GM19372 (cell line): ENCODE measurements around the gene CEP290.
A peak's percentile ranks its signal among the peaks of the same experiment; 100 is the strongest.

Experiments used
- ATAC-seq: cut with Tn5 transposase; IDR thresholded peaks from one replicate; pipeline ENCODE4 v1.9.1; 2021; ENCODE audit warnings: mild to moderate bottlenecking, low read depth, moderate library complexity; ENCODE audit not compliant: unreplicated experiment

CEP290 gene, protein sequence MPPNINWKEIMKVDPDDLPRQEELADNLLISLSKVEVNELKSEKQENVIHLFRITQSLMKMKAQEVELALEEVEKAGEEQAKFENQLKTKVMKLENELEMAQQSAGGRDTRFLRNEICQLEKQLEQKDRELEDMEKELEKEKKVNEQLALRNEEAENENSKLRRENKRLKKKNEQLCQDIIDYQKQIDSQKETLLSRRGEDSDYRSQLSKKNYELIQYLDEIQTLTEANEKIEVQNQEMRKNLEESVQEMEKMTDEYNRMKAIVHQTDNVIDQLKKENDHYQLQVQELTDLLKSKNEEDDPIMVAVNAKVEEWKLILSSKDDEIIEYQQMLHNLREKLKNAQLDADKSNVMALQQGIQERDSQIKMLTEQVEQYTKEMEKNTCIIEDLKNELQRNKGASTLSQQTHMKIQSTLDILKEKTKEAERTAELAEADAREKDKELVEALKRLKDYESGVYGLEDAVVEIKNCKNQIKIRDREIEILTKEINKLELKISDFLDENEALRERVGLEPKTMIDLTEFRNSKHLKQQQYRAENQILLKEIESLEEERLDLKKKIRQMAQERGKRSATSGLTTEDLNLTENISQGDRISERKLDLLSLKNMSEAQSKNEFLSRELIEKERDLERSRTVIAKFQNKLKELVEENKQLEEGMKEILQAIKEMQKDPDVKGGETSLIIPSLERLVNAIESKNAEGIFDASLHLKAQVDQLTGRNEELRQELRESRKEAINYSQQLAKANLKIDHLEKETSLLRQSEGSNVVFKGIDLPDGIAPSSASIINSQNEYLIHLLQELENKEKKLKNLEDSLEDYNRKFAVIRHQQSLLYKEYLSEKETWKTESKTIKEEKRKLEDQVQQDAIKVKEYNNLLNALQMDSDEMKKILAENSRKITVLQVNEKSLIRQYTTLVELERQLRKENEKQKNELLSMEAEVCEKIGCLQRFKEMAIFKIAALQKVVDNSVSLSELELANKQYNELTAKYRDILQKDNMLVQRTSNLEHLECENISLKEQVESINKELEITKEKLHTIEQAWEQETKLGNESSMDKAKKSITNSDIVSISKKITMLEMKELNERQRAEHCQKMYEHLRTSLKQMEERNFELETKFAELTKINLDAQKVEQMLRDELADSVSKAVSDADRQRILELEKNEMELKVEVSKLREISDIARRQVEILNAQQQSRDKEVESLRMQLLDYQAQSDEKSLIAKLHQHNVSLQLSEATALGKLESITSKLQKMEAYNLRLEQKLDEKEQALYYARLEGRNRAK (N-terminal part only)

DNA sequence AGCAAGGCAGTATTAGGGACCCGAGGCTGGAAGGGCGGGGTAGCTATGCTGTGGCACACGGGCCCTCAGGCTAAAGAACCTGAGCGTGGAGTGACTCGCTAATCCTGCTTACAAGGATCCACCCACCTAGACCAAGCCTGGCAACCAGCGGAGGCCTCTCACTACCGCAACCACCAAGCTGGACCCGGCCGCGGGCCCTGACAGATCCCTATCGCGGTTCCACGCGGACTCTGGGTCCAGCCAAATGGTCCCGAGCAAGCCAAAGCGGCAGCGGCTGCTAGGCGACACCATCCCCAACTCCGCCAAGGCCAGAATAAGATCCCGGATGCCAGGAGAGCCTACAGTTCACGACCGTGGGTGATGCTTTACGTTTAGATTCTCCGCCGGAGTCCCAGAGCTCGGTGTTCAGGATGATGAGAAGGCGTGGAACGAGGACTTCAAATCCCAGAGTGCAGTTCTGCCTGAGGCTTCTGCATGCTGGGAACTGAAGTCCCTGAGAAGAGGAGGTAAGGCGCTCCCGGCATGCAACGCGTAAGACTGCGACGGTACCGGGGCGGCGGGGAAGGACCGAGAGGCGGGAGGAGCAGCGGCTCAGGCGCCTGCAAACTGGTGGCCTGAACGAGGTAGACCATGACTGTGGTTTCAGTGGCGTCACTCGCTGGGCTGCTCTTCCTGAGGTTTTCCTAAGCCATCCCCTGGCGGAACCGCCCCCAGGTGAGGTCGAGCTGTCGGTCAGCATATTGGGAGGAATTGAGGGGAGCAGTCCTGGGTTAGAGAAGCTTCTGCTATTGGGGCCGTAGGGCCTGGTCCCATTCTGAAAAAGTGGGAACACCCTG is at the start of gene CEP290, which contains the start of gene TMTC3:
TSS of gene CEP290 (minus strand) at position 315 of the 836 bp plus-strand sequence. CDS start 781 bp downstream, outside the sequence.
TSS of gene TMTC3 (plus strand) at position 534 of the 836 bp plus-strand sequence. CDS start 6,009 bp downstream, outside the sequence.
- ATAC-seq = peak; percentile 93

DNA sequence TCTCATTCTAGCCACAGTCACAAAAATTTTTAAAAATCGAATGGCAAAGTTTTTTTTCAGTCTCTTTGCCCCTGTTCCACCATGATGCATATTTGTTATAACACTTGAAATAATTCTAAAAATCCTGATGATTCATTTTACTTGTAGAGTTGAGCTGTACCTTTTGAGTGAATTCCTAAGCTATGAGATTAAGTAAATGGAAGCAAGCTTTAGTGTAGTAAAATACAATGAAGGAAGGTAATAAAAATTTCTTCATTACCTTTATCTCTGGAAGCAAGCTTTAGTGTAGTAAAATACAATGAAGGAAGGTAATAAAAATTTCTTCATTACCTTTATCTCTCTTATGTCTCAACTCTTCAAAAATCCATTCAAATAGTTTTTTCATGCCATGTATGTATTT is 46.3 kb upstream of the CEP290 start:
- ATAC-seq = no peak

- no peak for ATAC-seq
These were observed 45.7 kb upstream of the CEP290 start for GRCh38 chr12:88187571-88187970.

- no peak for ATAC-seq
These were observed 44.1 kb upstream of the CEP290 start for GRCh38 chr12:88185988-88186387.

- no peak for ATAC-seq
These were observed 43.4 kb upstream of the CEP290 start for GRCh38 chr12:88185279-88185678.

DNA sequence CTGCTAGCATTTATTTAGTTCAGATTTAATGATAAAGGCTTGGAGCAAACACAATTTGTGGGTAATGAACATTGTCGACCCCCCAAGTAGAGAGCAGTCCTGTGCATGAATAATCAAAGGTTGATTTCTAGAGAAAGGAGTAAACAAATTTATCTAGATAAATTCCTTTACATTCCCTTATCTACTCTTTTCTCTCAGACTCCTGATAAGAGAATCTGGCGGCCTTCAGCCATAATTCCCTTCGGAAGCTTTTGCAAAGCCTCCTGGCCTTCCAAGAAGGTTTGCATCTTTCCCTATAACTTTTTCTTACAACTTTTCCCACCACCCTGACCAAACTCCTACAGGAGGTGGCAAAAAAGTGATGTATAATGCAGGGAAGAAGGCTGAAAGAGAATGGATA is 42.3 kb upstream of the CEP290 start:
- no peak for ATAC-seq

- ATAC-seq = no peak
These were observed 40.5 kb upstream of the CEP290 start for GRCh38 chr12:88182416-88182815.

DNA sequence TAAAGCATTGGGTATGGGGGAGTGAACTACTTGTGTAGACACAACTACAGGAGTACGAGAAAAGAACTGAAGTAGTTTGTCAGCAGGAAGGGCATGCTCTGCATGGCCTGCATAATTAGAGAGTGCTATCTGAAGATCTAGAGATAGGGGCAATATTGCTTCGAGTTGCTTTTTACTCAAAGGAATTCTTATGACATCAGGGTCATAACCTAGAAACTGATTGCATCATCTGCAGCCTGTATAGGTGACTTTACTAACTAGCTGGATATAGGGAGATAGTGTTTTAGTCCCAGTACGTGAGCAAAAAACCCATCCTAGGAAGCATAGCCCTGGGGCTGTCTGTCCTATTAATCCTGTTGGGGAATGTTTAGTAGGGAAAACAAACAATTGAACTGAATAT is 40.0 kb upstream of the CEP290 start:
- no peak for ATAC-seq

GRCh38 chr12:88179436-88180014 is 37.6 kb upstream of the CEP290 start:
- ATAC-seq = no peak

DNA sequence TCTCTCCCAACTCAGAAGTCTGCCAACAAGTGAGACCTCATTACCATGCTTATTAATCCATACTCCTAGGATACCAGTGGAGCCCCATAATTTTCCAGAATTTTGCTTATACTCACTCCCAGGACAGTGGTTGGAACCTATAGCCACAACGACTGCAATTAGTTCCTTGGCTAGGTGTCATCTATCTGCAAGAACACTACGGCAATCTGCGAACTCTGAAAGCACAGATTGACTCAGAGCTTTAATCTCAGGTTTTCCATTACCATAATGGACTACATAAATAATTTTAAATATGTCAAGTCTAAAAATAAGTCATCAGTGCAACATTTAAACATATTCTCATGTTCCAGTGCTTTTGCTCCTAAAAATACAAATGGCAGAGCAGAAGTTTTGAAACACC is 33.7 kb upstream of the CEP290 start:
- ATAC-seq = no peak

DNA sequence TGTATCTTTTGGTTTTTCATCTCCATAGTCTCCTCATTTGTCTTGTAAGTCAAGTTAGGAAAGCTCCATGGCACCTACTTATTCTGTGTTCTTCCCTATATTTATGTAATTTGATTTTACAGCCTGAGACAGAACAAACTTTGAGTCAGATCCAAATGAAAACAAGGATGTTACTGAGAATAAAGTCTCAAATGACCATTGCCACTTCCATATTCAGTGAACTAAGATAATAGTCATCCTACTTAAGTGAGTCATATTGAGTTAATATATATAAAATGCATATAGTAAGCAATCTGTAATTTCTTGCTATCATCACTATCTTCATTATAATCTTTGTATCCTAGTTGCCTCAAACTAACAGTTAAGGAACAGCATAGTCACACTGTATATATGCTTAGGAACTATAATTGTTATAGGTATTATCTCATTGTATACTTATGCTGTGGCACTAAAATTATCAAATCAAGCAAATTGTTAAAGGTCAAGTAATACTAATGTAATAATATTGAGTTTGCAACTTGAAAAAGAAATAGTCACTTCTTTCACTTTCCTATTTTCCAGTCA is 31.0 kb upstream of the CEP290 start:
- no peak for ATAC-seq

- no peak for ATAC-seq
These were observed 25.5 kb upstream of the CEP290 start for GRCh38 chr12:88167384-88167783.

- no peak for ATAC-seq
These were observed 24.3 kb upstream of the CEP290 start for GRCh38 chr12:88166179-88166578.

DNA sequence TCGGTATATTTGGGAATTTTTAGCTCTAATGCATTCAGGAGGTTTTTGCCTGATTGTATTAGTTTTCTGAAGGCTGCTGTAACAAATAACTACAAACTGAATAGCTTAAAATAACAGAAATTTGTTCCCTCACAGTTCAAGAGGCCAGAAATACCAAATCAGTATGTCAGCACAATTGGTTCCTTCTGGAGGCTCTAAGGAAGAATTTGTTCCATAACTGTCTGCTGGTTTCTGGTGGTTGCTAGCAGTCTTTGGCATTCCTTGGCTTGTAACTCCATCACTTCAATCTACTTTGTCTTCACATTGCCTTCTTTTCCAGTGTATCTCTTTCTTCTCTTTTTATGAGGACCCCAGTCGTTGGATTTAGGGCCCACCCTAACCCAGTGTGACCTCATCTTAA is 21.5 kb upstream of the CEP290 start:
- no peak for ATAC-seq

DNA sequence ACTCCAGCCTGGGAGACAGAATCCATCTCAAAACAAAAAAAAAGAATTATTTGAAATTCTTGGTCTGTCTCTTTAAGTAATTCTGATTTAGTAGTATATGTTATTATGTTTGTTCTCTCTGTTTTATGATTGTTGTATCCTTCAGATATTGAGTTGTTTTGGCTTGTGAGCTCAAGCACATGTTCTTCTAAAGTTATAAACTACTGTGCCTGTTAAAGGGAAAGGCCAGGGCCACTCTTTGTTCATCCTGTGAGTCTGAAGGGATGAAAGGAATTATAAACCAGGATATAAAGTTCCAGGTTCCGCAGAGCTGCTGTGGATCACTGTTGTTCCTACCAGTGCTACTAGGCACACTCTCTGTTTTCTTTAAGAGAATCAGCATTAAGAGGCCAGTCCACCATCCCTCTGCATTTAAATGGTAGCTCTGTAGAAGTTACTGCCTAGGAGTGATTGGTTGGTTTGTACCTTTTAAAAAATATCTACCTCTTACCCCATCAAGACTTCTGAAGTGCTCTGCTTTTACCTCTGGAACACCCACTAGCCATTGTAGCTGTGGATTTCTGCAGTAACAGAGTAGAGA is 14.3 kb upstream of the CEP290 start:
- ATAC-seq = no peak

GRCh38 chr12:88153959-88154358 is 12.1 kb upstream of the CEP290 start:
- no peak for ATAC-seq

DNA sequence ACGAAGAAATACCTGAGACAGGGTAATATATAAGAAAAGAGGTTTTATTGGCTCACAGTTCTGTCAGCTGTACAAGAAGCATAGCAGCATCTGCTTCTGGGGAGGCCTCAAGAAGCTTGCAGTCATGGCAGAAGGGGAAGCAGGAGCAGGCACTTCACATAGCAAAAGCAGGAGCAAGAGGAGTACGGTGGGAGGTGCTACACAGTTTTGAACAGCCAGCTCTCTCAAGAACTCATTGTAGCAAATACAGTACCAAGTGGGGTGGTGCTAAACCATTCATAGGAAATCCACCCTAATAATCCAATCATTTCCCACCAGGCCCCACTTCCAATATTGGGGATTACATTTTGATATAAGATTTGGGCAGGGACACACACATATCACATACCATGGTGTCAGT is 8.2 kb upstream of the CEP290 start:
- no peak for ATAC-seq

- ATAC-seq = no peak
These were observed 3.9 kb upstream of the CEP290 start for GRCh38 chr12:88145567-88146505.
